ENCODE data around the gene OR2B6.
"Not testable (repeated sequence)": the region's sequence is repeated elsewhere in the genome, so short reads cannot be mapped to it uniquely, and the experiment has no call there.

Gene OR2B6

DNA sequence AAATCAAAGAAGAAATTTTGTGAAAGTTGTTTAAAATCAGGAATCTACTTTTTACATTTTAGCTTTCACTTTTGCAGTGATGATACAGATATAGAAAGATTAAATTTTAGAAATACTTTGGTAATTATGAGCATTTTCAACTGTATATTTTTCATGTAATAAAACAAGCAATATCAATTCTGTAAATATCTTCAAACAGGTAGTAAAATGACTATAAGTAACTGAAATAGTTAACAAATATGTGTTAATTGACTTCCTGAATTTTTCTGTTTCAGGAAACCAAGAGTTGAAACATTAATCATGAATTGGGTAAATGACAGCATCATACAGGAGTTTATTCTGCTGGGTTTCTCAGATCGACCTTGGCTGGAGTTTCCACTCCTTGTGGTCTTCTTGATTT lies at the start of gene OR2B6:
OR2B6 (plus strand) TSS at position 301 of the 400 bp plus-strand sequence; CDS start at position 301, 0 bp downstream.
- no peak within 1 kb of the TSS for H3K4me3 ChIP-seq (ENCODE audit: control insufficient read depth, low read depth, low read length)
- TF ChIP-seq, protein P1, sequence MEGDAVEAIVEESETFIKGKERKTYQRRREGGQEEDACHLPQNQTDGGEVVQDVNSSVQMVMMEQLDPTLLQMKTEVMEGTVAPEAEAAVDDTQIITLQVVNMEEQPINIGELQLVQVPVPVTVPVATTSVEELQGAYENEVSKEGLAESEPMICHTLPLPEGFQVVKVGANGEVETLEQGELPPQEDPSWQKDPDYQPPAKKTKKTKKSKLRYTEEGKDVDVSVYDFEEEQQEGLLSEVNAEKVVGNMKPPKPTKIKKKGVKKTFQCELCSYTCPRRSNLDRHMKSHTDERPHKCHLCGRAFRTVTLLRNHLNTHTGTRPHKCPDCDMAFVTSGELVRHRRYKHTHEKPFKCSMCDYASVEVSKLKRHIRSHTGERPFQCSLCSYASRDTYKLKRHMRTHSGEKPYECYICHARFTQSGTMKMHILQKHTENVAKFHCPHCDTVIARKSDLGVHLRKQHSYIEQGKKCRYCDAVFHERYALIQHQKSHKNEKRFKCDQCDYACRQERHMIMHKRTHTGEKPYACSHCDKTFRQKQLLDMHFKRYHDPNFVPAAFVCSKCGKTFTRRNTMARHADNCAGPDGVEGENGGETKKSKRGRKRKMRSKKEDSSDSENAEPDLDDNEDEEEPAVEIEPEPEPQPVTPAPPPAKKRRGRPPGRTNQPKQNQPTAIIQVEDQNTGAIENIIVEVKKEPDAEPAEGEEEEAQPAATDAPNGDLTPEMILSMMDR (conservative IDR thresholded peaks at IDR 0.05; ENCODE audit: control insufficient read depth, insufficient read depth, low read depth, low read length) = no peak
- no peak for DNase-seq (ENCODE audit: low read depth)

DNA sequence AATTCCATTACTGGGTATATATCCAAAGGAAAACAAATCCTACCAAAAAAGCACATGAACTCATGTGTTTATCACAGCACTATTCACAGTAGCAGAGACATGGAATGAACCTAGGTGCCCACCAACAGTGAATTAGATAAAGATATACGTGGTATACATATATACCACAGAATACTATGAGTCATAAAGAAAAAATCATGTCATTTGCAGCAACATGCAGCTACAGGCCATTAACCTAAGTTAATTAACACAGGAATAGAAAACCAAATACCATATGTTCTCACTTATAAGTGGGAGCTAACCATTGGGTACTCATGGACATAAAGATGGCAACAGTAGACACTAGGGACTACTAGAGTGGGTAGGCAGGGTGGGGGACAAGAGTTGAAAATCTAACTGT lies 49.0 kb upstream of the OR2B6 start:
- no peak overlapping the region for H3K4me3 ChIP-seq (ENCODE audit: control insufficient read depth, low read depth, low read length)
- TF ChIP-seq, protein P1 (conservative IDR thresholded peaks at IDR 0.05; ENCODE audit: control insufficient read depth, insufficient read depth, low read depth, low read length) = no peak
- no peak for DNase-seq (ENCODE audit: low read depth)

DNA sequence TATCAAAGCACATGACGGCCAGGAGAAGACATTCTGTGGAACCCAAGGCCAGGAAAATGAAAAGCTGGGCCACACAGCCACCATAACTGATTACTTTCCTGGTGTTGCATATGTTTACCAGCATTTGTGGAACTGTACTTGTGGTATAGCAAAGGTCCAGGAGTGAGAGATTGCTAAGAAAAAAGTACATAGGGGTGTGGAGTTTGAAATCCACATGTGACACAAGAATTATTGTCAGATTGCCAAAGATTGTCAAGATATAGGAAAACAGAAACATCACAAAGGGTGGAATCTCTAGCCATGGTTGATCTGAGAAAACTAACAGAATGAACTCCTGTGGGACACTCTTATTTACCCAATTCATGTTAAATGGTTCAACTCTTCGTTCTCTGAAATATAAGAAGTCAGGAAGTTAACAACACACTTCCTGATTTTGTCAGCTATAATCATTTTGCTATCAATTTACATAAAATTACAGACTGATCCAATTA lies 45.0 kb upstream of the OR2B6 start, which contains the start of gene OR2B2:
OR2B2 (minus strand) TSS at position 441 of the 491 bp plus-strand sequence; CDS start at position 364, 77 bp downstream.
- DNase-seq (ENCODE audit: low read depth) = no peak
- TF ChIP-seq, protein P1 (conservative IDR thresholded peaks at IDR 0.05; ENCODE audit: control insufficient read depth, insufficient read depth, low read depth, low read length) = no peak
- no peak within 1 kb of the TSS for H3K4me3 ChIP-seq (ENCODE audit: control insufficient read depth, low read depth, low read length)

DNA sequence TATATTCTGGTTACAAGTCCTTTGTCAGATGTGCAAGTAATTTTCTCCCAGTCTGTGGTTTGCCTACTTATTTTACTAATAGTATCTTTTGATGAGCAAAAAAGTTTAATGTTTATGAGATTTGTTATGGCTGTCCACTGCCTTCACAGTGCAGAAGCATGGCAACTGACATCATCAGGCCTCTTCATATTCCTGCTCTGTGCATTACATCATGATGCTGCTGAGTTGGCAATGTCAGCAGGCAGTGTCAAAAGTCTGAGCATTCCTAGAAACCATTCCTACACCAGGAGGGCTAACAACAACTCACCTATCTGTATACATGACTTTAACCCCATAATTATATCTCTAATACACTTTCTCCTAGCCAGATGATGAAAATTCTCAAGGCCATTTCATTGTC lies 34.1 kb upstream of the OR2B6 start:
- TF ChIP-seq, protein P1 (conservative IDR thresholded peaks at IDR 0.05; ENCODE audit: control insufficient read depth, insufficient read depth, low read depth, low read length) = no peak
- no peak overlapping the region for H3K4me3 ChIP-seq (ENCODE audit: control insufficient read depth, low read depth, low read length)
- peak; percentile 2 for DNase-seq (ENCODE audit: low read depth)

DNA sequence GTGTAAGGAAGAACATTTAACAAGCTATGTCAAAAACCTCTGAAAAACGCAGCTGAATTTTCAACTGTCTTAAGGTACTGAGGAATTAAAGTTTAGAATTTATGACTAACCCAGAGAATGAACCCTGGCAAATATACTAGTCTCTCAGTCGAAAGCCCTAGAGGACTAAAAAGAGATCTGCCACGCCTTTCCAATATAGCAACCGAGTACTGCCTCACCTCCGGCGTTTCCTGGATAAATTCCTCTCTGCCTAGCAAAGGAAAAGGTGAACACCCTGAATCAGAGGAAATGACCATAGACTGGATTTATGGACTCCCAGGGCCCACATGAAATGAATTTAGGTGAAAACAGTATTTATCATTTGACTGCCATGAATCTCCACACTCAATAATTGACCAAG lies 32.9 kb upstream of the OR2B6 start:
- DNase-seq (ENCODE audit: low read depth) = no peak
- TF ChIP-seq, protein P1 (conservative IDR thresholded peaks at IDR 0.05; ENCODE audit: control insufficient read depth, insufficient read depth, low read depth, low read length) = no peak
- no peak overlapping the region for H3K4me3 ChIP-seq (ENCODE audit: control insufficient read depth, low read depth, low read length)

DNA sequence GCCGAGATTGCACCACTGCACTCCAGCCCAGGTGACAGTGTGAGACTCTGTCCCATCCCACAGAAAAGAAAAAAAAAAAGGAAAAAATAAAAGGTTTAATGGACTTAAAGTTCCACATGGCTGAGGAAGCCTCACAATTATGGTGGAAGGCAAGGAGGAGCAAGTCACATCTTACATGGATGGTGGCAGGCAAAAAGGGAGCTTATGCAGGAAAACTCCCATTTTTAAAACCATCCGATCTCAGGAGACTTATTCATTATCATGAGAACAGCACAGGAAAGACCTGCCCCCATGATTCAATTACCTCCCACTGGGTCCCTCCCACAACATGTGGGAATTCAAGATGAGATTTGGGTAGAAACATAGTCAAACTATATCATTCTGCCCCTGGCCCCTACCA lies 29.0 kb upstream of the OR2B6 start:
- not testable (repeated sequence) for H3K4me3 ChIP-seq (ENCODE audit: control insufficient read depth, low read depth, low read length); DNase-seq (ENCODE audit: low read depth)

DNA sequence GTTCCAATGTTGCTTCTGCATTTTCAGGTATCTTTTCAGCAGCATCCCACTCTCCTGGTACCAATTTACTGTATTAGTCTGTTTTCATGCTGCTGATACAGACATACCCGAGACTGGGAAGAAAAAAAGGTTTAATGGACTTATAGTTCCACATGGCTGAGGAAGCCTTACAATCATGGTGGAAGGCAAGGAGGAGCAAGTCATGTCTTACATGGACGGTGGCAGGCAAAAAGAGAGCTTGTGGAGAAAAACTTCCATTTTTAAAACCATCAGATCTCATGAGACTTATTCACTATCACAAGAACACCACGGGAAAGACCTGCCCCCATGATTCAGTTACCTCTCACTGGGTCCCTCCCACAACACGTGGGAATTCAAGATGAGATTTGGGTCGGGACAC lies 27.1 kb upstream of the OR2B6 start:
- not testable (repeated sequence) for H3K4me3 ChIP-seq (ENCODE audit: control insufficient read depth, low read depth, low read length); DNase-seq (ENCODE audit: low read depth)

DNA sequence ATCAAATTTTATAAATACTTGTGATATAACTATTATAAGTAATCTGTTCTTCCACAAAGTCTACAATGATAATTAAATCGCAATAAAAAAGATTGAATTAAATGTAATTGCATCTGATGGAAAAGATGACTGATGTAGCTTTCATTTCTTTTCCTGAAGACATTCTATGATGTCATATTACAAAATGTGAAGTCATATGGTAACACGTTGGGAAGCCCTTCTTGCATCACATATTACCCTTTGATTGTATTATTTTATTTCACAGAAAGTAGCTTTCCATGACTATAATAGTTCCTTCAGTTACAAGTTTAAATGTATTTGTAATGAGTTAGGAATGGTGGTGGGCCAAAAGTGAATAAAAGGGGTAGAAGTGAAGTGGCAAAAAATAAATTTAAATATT lies 25.8 kb upstream of the OR2B6 start:
- no peak overlapping the region for H3K4me3 ChIP-seq (ENCODE audit: control insufficient read depth, low read depth, low read length)
- no peak for DNase-seq (ENCODE audit: low read depth)
- TF ChIP-seq, protein P1 (conservative IDR thresholded peaks at IDR 0.05; ENCODE audit: control insufficient read depth, insufficient read depth, low read depth, low read length) = no peak

Data from fibroblast of mammary gland (primary cell).